A673 (cell line): ENCODE data around the gene PRR23C.
"Not testable (repeated sequence)": the region's sequence is repeated elsewhere in the genome, so short reads cannot be mapped to it uniquely, and the experiment has no call there.

ENCODE experiments used
- EZH2 ChIP-seq: fragments of 200-600 bp; sonication (generic); IDR thresholded peaks from 2 replicates; pipeline ENCODE4 v1.6.1; 2017; ENCODE audit warnings: borderline replicate concordance, low read depth, mild to moderate bottlenecking, mixed read lengths, antibody characterized with exemption, low read length; ENCODE audit not compliant: poor library complexity, severe bottlenecking
- TF ChIP-seq, protein P1 (sequence below): fragments of 300-800, 200-600 bp; sonication (generic); conservative IDR thresholded peaks from 2 replicates; pipeline ENCODE4 v1.5.1; 2017; ENCODE audit warnings: low read depth, mild to moderate bottlenecking, antibody characterized with exemption, low read length, moderate library complexity, mixed read lengths

- TF ChIP-seq, protein P1, sequence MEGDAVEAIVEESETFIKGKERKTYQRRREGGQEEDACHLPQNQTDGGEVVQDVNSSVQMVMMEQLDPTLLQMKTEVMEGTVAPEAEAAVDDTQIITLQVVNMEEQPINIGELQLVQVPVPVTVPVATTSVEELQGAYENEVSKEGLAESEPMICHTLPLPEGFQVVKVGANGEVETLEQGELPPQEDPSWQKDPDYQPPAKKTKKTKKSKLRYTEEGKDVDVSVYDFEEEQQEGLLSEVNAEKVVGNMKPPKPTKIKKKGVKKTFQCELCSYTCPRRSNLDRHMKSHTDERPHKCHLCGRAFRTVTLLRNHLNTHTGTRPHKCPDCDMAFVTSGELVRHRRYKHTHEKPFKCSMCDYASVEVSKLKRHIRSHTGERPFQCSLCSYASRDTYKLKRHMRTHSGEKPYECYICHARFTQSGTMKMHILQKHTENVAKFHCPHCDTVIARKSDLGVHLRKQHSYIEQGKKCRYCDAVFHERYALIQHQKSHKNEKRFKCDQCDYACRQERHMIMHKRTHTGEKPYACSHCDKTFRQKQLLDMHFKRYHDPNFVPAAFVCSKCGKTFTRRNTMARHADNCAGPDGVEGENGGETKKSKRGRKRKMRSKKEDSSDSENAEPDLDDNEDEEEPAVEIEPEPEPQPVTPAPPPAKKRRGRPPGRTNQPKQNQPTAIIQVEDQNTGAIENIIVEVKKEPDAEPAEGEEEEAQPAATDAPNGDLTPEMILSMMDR, result not testable (repeated sequence)
- TF ChIP-seq EZH2, result not testable (repeated sequence)
Observed at GRCh38 chr3:139030576-139030975, 14.1 kb downstream of the PRR23C start.
